Measurements from ENCODE around the gene STK32B. TPM values are rescaled to one million over a fixed set of nuclear protein-coding genes. Genes with fewer than 3 reads are reported as not detected.
A peak's percentile ranks its signal among the peaks of the same experiment; 100 is the strongest.

The STK32B gene
- total and polyA plus RNA-seq, 2 of the 8 experiments (the other 6 are each of a cell fraction or from before 2014, with no cell fraction given), result 2.3 to 2.5 TPM

DNA sequence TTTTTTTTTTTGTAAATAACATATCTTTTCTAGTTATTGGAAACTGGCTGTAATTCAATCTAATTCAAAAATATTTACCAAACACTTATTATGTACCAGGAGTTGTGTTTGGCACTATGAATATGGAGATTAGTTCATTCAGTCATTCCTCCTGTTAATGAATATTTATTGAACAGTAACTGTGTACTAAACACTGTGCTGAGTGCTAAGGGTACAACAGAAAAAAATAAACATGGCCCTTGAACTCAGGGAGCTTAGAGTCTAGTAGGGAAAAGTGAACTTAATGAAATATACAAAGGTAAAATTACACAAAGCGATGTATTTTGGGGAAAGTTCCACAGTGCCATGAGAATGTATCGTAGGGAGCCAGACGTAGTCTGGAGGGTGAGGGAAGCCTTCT lies 87.1 kb downstream of the STK32B start:
- Histone ChIP-seq H2AK5ac (ENCODE audit: low read depth, low read length) (0 out of 2 replicates have a peak overlapping the region, but pooled peaks have one; percentile 2), H2BK5ac (ENCODE audit: low read depth, low read length) (no peak overlapping the region), H2AFZ (ENCODE audit: low read length) (no peak overlapping the region), H2BK20ac (ENCODE audit: low read length) (no peak overlapping the region), H2BK12ac (ENCODE audit: low read depth, low read length) (no peak overlapping the region), H4K8ac (ENCODE audit: extremely low read depth, insufficient read depth, low read length) (no peak overlapping the region; the same call in 1 of the 2 replicates), H3K23me2 (ENCODE audit: low read depth, low read length) (no peaks in the 10 kb centered on the region), H2BK120ac (replicated peaks; ENCODE audit: low read depth, low read length) (no peak overlapping the region), H3K27ac (ENCODE audit: low read depth, low read length) (no peak overlapping the region), H3K18ac (ENCODE audit: extremely low read depth, low read length) (no peak overlapping the region), H3K36me3 (ENCODE audit: control insufficient read depth in 2 of 4, insufficient read depth in 4 of 4, low read length in 3 of 4) (no peaks in the 10 kb centered on the region), H4K5ac (ENCODE audit: insufficient read length, low read depth, low read length) (no peak overlapping the region), H3K9ac (replicated peaks in 1 of 4; ENCODE audit: extremely low read depth in 1 of 4, low read depth in 3 of 4, low read length in 3 of 4) (no peak overlapping the region), H3K4me2 (ENCODE audit: insufficient read depth in 1 of 2, low read depth in 2 of 2, low read length in 2 of 2) (no peak overlapping the region), H3K4me1 (replicated peaks in 1 of 4; ENCODE audit: control insufficient read depth in 3 of 4, insufficient read depth in 4 of 4, low read length in 3 of 4) (peaks cover 0 to 12% (median 5%) of the 10 kb centered on the region in 4 experiments; a peak in 4 of 7 replicates), H2BK15ac (ENCODE audit: low read length) (no peak overlapping the region), H3K79me1 (ENCODE audit: low read depth, low read length) (no peaks in the 10 kb centered on the region), H3K14ac (ENCODE audit: insufficient read length) (no peak overlapping the region), H3K4me3 (ENCODE audit: extremely low read depth in 1 of 4, insufficient read depth in 2 of 4, low read depth in 3 of 4, low read length in 4 of 4) (no peak overlapping the region), H3K9me3 (ENCODE audit: insufficient read depth in 2 of 2, low read depth in 1 of 2, low read length in 1 of 2) (no peaks in the 10 kb centered on the region), H3K56ac (replicated peaks; ENCODE audit: insufficient read length, low read depth, low read length) (no peak overlapping the region), H3K23ac (ENCODE audit: insufficient read length) (no peak overlapping the region), H4K20me1 (replicated peaks in 1 of 2; ENCODE audit: control insufficient read depth in 1 of 2, insufficient read depth in 2 of 2, low read length in 2 of 2) (no peaks in the 10 kb centered on the region), H3K4ac (replicated peaks; ENCODE audit: insufficient read length, low read depth, low read length) (no peak overlapping the region), H3K79me2 (ENCODE audit: control insufficient read depth in 1 of 2, insufficient read depth in 2 of 2, low read length in 2 of 2) (no peaks in the 10 kb centered on the region), H3K27me3 (replicated peaks in 1 of 4; ENCODE audit: control insufficient read depth in 3 of 4, extremely low read depth in 1 of 4, insufficient read depth in 3 of 4, low read length in 3 of 4) (no peaks in the 10 kb centered on the region), H4K91ac (replicated peaks; ENCODE audit: insufficient read length, low read length) (no peak overlapping the region)
- ChIA-PET CTCF (ENCODE audit: partially characterized antibody) (interaction anchor here (1.3 to 2.3 kb wide), 2 partner anchors 13 to 88 kb away, joined by 4 to 12 read pairs; no protein-coding TSS in a partner anchor), POLR2A (ENCODE audit: partially characterized antibody) (no interaction called here)
- DNase-seq (ENCODE audit: low read depth in 1 of 2, low spot score in 2 of 2) (no peak), FAIRE-seq (no peak)
- WGBS, 2 experiments (ENCODE audit: extremely low coverage in 1 of 2, insufficient coverage in 1 of 2, insufficient read length in 1 of 2, insufficient replicate concordance in 2 of 2, low coverage in 1 of 2, low lambda C conversion rate in 2 of 2, missing lambda C conversion rate in 1 of 2), result 87% methylated on average over 3 of the region's 3 CpGs; no CpG with 5 or more reads in 1 of the 2 experiments
- TF ChIP-seq RFX5 (IDR thresholded peaks at IDR 0.05; ENCODE audit: borderline replicate concordance, low read depth, low read length) (no peak), CHD2 (IDR thresholded peaks at IDR 0.05; ENCODE audit: low read length) (no peak), GTF2F1 (IDR thresholded peaks at IDR 0.05; ENCODE audit: borderline replicate concordance, low read depth, low read length) (no peak), RXRA (IDR thresholded peaks at IDR 0.05; ENCODE audit: insufficient read depth, low read depth, low read length) (no peak), POU5F1 (IDR thresholded peaks at IDR 0.05; ENCODE audit: low read depth, low read length) (no peak), KDM4A (IDR thresholded peaks at IDR 0.05; ENCODE audit: low read depth, low read length, severe bottlenecking) (no peak)
- TF ChIP-seq, protein P1, sequence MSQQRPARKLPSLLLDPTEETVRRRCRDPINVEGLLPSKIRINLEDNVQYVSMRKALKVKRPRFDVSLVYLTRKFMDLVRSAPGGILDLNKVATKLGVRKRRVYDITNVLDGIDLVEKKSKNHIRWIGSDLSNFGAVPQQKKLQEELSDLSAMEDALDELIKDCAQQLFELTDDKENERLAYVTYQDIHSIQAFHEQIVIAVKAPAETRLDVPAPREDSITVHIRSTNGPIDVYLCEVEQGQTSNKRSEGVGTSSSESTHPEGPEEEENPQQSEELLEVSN (IDR thresholded peaks at IDR 0.05), result no peak
- TF ChIP-seq, protein P2, sequence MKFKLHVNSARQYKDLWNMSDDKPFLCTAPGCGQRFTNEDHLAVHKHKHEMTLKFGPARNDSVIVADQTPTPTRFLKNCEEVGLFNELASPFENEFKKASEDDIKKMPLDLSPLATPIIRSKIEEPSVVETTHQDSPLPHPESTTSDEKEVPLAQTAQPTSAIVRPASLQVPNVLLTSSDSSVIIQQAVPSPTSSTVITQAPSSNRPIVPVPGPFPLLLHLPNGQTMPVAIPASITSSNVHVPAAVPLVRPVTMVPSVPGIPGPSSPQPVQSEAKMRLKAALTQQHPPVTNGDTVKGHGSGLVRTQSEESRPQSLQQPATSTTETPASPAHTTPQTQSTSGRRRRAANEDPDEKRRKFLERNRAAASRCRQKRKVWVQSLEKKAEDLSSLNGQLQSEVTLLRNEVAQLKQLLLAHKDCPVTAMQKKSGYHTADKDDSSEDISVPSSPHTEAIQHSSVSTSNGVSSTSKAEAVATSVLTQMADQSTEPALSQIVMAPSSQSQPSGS (IDR thresholded peaks at IDR 0.05; ENCODE audit: low read length), result no peak
- TF ChIP-seq, protein P3, sequence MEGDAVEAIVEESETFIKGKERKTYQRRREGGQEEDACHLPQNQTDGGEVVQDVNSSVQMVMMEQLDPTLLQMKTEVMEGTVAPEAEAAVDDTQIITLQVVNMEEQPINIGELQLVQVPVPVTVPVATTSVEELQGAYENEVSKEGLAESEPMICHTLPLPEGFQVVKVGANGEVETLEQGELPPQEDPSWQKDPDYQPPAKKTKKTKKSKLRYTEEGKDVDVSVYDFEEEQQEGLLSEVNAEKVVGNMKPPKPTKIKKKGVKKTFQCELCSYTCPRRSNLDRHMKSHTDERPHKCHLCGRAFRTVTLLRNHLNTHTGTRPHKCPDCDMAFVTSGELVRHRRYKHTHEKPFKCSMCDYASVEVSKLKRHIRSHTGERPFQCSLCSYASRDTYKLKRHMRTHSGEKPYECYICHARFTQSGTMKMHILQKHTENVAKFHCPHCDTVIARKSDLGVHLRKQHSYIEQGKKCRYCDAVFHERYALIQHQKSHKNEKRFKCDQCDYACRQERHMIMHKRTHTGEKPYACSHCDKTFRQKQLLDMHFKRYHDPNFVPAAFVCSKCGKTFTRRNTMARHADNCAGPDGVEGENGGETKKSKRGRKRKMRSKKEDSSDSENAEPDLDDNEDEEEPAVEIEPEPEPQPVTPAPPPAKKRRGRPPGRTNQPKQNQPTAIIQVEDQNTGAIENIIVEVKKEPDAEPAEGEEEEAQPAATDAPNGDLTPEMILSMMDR (IDR thresholded peaks at IDR 0.05; ENCODE audit: control extremely low read depth in 1 of 3, insufficient read depth in 1 of 3, low read depth in 1 of 3, low read length in 3 of 3), result no peak

Data from H1 (cell line).